ENCODE data around the gene CLEC3B. TPM values are rescaled to one million over a fixed set of nuclear protein-coding genes. Genes with fewer than 3 reads are reported as not detected.

CLEC3B gene
- polyA plus RNA-seq, 3 donors, result 3.9 to 22.7 (median 14.5) TPM

DNA sequence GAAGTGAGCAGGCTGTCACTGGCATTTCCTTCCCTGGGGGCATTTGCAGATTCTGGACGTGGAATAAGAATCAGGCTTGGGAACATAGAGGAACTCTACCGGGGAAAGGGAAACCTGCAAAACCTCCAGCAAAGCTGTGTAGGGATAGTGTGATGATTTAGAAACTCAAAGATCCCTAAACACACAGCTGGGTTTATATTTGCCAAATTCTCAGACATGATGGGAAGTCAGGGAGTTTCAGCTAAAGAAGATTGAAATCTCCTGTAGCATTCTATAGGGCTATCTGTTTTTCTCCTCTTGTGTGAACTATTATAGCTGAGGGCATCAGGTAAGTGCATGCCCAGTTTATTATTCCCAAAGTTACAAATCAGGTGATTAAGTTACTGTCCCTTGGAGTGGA lies 9.2 kb upstream of the CLEC3B start:
- Mint-ChIP-seq H3K4me3 (no peak overlapping the region), H3K4me1 (peaks cover 12% of the 10 kb centered on the region), H3K27me3 (ENCODE audit: low read depth in 3 of 3) (peaks cover 0 to 5% (median 3%) of the 10 kb centered on the region in 3 donors), H3K27ac (no peak overlapping the region), H3K9me3 (peaks cover 0 to 2% (median 0%) of the 10 kb centered on the region in 7 donors), H3K36me3 (peaks cover 24 to 26% of the 10 kb centered on the region in 2 donors)
- H3K4me1 ChIP-seq (ENCODE audit: control insufficient read depth in 1 of 2, insufficient read depth in 2 of 2, low read length in 2 of 2), result peaks cover 9 to 10% of the 10 kb centered on the region in 2 donors
- no peaks in the 10 kb centered on the region for H3K9me3 ChIP-seq (replicated peaks in 1 of 2; ENCODE audit: control insufficient read depth in 1 of 2, insufficient read depth in 1 of 2, low read length in 2 of 2)
- no peaks in the 10 kb centered on the region for H4K20me1 ChIP-seq (ENCODE audit: insufficient read depth, low read length)
- H3K27me3 ChIP-seq (ENCODE audit: control insufficient read depth in 2 of 2, insufficient read depth in 2 of 2, low read length in 2 of 2), result no peaks in the 10 kb centered on the region
- H3K79me2 ChIP-seq (ENCODE audit: insufficient read depth, low read length), result no peaks in the 10 kb centered on the region
- WGBS (ENCODE audit: insufficient coverage), result no CpG with 5 or more reads among the region's 2 CpGs
- H3K36me3 ChIP-seq (replicated peaks in 1 of 2; ENCODE audit: control insufficient read depth in 1 of 2, insufficient read depth in 2 of 2, low read length in 2 of 2), result peaks cover 0 to 11% of the 10 kb centered on the region in 2 donors
- intact Hi-C loops (cut with micrococcal nuclease), result no loop called here
- no peak for DNase-seq
- H3K27ac ChIP-seq (ENCODE audit: low read depth in 1 of 2, low read length in 2 of 2), result no peak overlapping the region
- no peak overlapping the region for H3K4me3 ChIP-seq (replicated peaks in 1 of 3; ENCODE audit: low read depth in 2 of 3, low read length in 3 of 3)
- no peak overlapping the region for H2AFZ ChIP-seq (ENCODE audit: insufficient read depth, low read depth, low read length, poor library complexity, severe bottlenecking)
- no peak overlapping the region for H3K4me2 ChIP-seq (replicated peaks; ENCODE audit: extremely low read depth, low read length, poor library complexity, severe bottlenecking)
- TF ChIP-seq, protein P1, sequence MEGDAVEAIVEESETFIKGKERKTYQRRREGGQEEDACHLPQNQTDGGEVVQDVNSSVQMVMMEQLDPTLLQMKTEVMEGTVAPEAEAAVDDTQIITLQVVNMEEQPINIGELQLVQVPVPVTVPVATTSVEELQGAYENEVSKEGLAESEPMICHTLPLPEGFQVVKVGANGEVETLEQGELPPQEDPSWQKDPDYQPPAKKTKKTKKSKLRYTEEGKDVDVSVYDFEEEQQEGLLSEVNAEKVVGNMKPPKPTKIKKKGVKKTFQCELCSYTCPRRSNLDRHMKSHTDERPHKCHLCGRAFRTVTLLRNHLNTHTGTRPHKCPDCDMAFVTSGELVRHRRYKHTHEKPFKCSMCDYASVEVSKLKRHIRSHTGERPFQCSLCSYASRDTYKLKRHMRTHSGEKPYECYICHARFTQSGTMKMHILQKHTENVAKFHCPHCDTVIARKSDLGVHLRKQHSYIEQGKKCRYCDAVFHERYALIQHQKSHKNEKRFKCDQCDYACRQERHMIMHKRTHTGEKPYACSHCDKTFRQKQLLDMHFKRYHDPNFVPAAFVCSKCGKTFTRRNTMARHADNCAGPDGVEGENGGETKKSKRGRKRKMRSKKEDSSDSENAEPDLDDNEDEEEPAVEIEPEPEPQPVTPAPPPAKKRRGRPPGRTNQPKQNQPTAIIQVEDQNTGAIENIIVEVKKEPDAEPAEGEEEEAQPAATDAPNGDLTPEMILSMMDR (IDR thresholded peaks at IDR 0.05), result no peak
- H3K9ac ChIP-seq (ENCODE audit: insufficient read depth, low read length, poor library complexity, severe bottlenecking), result no peak overlapping the region

DNA sequence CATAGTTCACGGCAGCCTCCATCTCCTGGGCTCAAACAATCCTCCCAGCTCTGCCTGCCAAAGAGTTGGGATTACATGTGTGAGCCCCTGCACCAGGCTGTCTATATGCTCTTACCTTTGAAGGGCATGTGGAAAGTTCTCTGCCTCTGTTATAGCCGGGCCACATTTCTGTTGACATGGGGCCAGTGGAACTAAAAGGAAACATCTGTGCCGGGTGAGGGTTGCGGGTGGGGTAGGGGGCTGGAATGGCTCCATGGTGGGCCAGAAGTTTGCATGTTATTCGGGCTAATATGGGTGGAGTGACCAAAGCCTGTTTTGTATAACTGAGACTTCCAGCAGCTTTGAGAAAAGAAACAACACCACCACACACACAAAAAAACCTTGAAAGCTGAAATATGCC lies 8.3 kb upstream of the CLEC3B start:
- Mint-ChIP-seq H3K4me3 (no peak overlapping the region), H3K27ac (no peak overlapping the region)

More for the DNA sequence above, 8.3 kb upstream of the CLEC3B start:
- H3K9ac ChIP-seq (ENCODE audit: insufficient read depth, low read length, poor library complexity, severe bottlenecking), result no peak overlapping the region
- Mint-ChIP-seq H3K36me3 (peaks cover 19 to 23% of the 10 kb centered on the region in 2 donors), H3K27me3 (ENCODE audit: low read depth in 3 of 3) (peaks cover 0 to 5% (median 3%) of the 10 kb centered on the region in 3 donors), H3K4me1 (peaks cover 3% of the 10 kb centered on the region), H3K9me3 (peaks cover 0 to 2% (median 0%) of the 10 kb centered on the region in 7 donors)
- H3K36me3 ChIP-seq (replicated peaks in 1 of 2; ENCODE audit: control insufficient read depth in 1 of 2, insufficient read depth in 2 of 2, low read length in 2 of 2), result peaks cover 0 to 11% of the 10 kb centered on the region in 2 donors
- peaks cover under 1 to 1% of the 10 kb centered on the region in 2 donors for H3K4me1 ChIP-seq (ENCODE audit: control insufficient read depth in 1 of 2, insufficient read depth in 2 of 2, low read length in 2 of 2)
- H3K27me3 ChIP-seq (ENCODE audit: control insufficient read depth in 2 of 2, insufficient read depth in 2 of 2, low read length in 2 of 2), result no peaks in the 10 kb centered on the region
- TF ChIP-seq, protein P1 (IDR thresholded peaks at IDR 0.05), result no peak
- WGBS (ENCODE audit: insufficient coverage), result 0% methylated on average over 1 of the region's 5 CpGs
- H3K27ac ChIP-seq (ENCODE audit: low read depth in 1 of 2, low read length in 2 of 2), result no peak overlapping the region
- intact Hi-C loops (cut with micrococcal nuclease), result no loop called here
- DNase-seq, result no peak
- H3K4me2 ChIP-seq (replicated peaks; ENCODE audit: extremely low read depth, low read length, poor library complexity, severe bottlenecking), result no peak overlapping the region
- no peaks in the 10 kb centered on the region for H4K20me1 ChIP-seq (ENCODE audit: insufficient read depth, low read length)
- H3K9me3 ChIP-seq (replicated peaks in 1 of 2; ENCODE audit: control insufficient read depth in 1 of 2, insufficient read depth in 1 of 2, low read length in 2 of 2), result no peaks in the 10 kb centered on the region
- no peak overlapping the region for H2AFZ ChIP-seq (ENCODE audit: insufficient read depth, low read depth, low read length, poor library complexity, severe bottlenecking)
- H3K79me2 ChIP-seq (ENCODE audit: insufficient read depth, low read length), result no peaks in the 10 kb centered on the region
- no peak overlapping the region for H3K4me3 ChIP-seq (replicated peaks in 1 of 3; ENCODE audit: low read depth in 2 of 3, low read length in 3 of 3)

Measured in CD14-positive monocyte (primary cell).